CD4-positive, alpha-beta T cell treated with Interleukin-15 for 4 hours (primary cell): Measurements from ENCODE around the gene EPHB2.

Source experiments
- DNase-seq: peaks from one replicate; pipeline ENCODE4 v3.0.0-alpha.2; 2020; ENCODE audit warnings: low spot score

EPHB2 gene

GRCh38 chr1:22953057-22953739, 242.6 kb downstream of the EPHB2 start:
- DNase-seq, result no peak

DNA sequence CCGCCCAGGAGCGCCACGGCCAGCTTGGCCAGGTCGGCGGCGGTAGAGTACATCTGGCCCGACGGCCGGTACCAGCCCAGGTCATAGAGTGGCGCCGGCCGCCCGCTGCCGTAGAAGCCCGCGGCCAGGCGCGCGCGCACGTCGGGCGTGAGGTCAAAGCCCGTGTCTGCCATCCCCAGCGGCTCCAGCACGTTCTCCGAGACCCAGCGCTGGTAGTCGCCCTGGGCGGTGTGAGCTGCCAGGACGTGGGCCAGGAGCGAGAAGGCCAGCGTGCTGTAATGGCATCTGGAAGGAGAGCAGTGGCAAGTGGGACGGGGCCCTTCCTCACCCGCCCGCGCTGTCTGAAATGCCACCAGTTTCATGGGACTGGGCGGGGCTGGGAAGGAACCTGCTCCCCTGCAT, 243.1 kb downstream of the EPHB2 start:
- no peak for DNase-seq

DNA sequence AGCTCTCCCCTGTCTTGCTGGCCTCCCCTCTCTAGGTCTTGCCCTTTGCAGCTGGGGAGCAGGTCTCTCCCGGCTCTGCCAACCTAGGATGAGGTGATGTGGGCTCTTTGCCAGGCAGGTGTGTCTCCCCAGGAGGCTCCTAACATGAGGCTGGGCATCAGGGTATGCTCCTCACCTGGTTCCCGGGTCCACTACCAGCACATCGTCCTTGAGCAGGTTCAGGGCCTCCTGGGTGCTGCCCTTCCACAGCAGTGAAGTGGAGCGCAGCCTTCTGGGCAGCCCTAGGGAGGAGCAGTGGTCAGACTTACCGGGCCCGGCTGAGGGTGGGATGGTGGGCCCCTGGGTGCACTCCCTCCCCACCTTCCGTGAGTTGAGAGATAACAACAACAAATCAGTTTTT, 244.5 kb downstream of the EPHB2 start:
- no peak for DNase-seq

GRCh38 chr1:22957066-22957465, 246.4 kb downstream of the EPHB2 start:
- DNase-seq, result no peak

GRCh38 chr1:22958556-22958955, 247.9 kb downstream of the EPHB2 start:
- DNase-seq, result no peak

DNA sequence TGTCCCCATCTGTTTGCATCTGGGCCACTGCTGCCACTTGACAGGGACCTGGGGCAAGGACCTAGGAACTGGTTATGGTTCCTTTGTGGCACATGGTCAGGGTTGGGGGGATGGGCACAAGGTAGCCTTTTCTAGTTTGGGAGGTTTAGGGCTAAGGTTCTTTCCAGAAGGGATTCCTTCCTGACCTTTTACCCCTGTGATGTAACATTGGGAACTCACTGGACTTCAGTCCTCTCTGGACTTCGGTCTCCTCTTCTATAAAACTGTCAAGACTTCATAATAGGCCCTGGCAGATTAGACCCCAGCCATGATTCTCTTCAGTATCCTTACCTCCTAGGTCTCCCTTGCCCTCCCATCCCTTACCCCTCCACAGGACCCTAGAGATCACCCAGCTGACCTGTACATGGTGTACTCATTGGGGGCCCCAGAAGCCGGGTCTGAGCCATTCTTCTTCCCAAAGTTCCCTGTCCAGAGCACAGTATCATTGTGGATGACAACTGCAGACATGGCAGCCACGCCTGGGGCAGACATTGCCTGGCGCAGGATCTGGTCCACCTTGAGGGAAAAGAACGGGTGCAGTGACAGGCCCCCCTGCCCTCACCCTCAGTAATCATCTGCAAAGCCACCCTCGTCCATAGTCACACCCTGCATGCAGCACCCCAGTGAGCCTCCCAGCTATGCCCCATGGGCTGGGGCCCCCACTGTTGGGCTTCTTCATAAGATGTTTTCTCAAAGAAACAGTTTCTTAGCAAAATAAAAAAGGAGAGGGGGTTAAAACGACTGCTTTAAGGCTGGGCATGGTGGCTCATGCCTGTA, 249.1 kb downstream of the EPHB2 start:
- DNase-seq, result no peak

- DNase-seq, result no peak
Measured at GRCh38 chr1:22962558-22962957, 251.9 kb downstream of the EPHB2 start.

DNA sequence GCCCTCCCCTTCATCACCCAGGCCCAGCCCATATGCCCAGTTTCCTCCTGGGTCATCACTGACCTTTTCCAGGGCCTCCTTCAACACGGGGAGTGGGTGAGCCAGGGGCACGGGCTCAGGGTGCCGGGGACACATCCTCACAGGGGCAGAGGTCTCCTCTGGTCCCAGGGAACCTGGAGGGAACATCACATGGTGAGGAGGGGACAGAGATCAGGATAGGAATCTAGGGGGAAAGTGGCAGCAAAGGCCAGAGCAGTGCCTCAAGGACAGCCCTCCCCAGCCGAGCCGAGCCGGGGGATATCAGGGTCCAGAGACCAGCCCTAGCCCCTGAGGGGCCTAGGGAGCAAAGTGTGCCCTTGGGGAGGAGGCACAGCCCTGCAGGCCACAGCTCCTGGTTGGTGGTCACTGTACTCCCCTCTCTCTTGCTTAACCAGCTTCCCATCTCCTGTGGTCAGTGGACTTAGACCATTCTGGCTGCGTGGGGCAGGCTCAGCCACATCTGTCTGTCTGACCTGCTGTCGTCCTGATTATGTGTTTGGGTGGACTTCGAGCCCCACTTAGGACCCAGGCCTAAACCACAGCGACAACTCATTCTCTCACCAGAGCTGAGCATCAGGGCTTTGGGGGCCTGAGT, 252.5 kb downstream of the EPHB2 start:
- DNase-seq, result no peak

DNA sequence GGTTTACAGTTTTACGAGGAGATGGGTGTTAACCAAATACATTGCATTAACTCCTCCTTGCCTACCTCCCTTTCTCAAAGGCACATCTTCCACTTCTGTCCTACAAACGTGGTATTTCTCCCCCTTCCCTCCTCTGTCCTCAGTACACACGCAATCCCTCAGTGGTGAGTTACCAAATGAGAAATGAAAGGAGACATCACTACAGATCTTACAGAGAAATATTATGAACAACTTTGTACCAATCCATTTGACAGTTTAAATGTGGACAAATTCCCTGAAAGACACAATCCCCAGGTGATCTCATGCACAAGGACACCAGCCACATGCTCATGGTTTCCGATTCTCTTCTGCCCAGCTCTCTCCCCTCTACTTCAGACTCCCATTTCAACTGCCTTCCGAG, 255.7 kb downstream of the EPHB2 start:
- DNase-seq, result no peak

DNA sequence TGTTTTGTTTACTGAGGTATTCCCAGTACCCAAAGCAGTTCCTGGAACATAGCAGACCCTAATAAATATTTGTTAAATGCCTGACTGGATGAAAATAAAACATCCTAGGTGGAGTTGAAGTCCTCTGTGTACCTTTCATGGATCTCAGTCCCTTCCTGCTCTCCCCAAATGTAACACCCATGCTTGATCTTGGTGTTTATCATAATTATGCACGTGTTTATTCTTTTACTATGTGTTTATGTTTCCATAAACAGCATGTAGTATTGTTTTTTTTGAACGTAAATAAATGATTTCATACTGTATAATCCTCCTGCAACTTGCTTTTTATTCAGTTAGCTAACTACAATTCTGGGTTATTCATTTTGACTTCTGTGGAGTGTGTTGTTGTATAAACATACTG, 257.2 kb downstream of the EPHB2 start:
- DNase-seq, result no peak

GRCh38 chr1:22969304-22969709, 258.7 kb downstream of the EPHB2 start:
- no peak for DNase-seq

DNA sequence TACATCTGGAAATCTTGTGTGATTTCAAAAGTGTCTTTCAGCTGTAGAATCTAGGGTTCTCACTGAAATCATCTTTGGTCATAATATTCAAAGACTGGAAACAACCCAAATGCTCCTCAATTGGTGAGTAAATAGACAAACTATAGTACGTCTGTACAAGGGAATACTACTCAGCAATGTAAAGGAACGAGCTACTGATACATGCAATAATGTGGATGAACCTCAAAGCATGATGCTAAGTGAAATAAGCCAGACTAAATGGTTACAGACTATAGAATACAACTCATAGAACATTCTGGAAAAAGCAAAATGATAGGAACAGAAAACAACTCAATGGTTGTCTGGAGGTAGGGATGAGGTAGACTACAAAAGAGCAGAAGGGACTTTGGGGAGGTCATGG, 259.5 kb downstream of the EPHB2 start:
- DNase-seq, result no peak
